Esophagus (tissue), 2 donors: ENCODE results near the gene CLDN10. TPM values are rescaled to one million over a fixed set of nuclear protein-coding genes. Genes with fewer than 3 reads are reported as not detected.

Source experiments
- H3K27ac ChIP-seq, 2 donors: one replicate each; pipeline ENCODE4 v1.5.1; 2013; ENCODE audit warnings: low read depth in 2 of 2, mild to moderate bottlenecking in 2 of 2, inconsistent platforms in 1 of 2, low read length in 1 of 2, moderate library complexity in 1 of 2
- H3K27me3 ChIP-seq, 2 donors: one replicate each; pipeline ENCODE4 v1.6.1; 2013; ENCODE audit warnings: low read length in 2 of 2, control low read depth in 1 of 2, mild to moderate bottlenecking in 1 of 2; ENCODE audit not compliant: insufficient read depth in 2 of 2, control insufficient read depth in 1 of 2
- H3K36me3 ChIP-seq, 2 donors: one replicate each; pipeline ENCODE4 v1.6.1; 2013; ENCODE audit warnings: low read length in 1 of 2; ENCODE audit not compliant: control insufficient read depth in 2 of 2, insufficient read depth in 2 of 2
- H3K4me1 ChIP-seq, 2 donors: one replicate each; pipeline ENCODE4 v1.6.1; 2013; ENCODE audit warnings: low read length in 1 of 2; ENCODE audit not compliant: control insufficient read depth in 2 of 2, insufficient read depth in 2 of 2
- H3K4me3 ChIP-seq, 2 donors: one replicate each; pipeline ENCODE4 v1.5.1; 2013; ENCODE audit warnings: low read length in 2 of 2, mild to moderate bottlenecking in 2 of 2, low read depth in 1 of 2, moderate library complexity in 1 of 2
- H3K9me3 ChIP-seq, 2 donors: one replicate each; pipeline ENCODE4 v1.6.1; 2013; ENCODE audit warnings: mild to moderate bottlenecking in 2 of 2, low read depth in 1 of 2, low read length in 1 of 2, moderate library complexity in 1 of 2; ENCODE audit not compliant: control insufficient read depth in 2 of 2, insufficient read depth in 1 of 2
- WGBS, 2 donors: extraction: QIAGEN DNeasy Blood & Tissue Kit; methylation state at CpG; one replicate each; pipeline ENCODE4 v1.1.7; 2013; 5-methylcytosine and 5-hydroxymethylcytosine counted together
- polyA plus RNA-seq, 2 donors: library from polyadenylated mRNA; stranded (reverse); fragments of 200-250 nt; gene quantifications; one replicate each; pipeline ENCODE4 v1.2.3, GENCODE V29; 2013
- donor health status: healthy with polysubstance abuse.
- donor health status: Bipolar disorder and iron deficiency.

CLDN10 gene
- polyA plus RNA-seq, 2 donors, result 2.5 to 3.9 TPM

DNA sequence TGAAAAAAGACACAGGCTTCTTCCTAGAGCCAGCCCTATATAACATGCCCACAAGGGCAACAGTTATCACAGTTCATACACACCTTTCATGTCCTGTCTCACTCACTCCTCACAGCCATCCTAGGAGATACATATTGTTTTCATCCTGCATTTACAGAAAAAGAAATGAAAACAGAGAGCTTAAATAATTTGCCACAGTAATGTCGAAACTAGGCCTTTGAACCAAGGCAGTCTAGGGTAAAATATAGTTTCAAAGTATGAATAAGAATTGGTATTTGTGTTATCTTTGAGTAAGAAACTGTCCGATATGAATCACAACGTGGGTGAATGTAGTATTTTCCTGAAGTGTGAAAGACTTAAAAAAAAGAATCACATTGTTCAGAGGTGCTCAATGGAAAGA lies 26.8 kb downstream of the CLDN10 start:
- Histone ChIP-seq H3K27me3 (no peaks in the 10 kb centered on the region), H3K27ac (no peak overlapping the region), H3K4me1 (no peaks in the 10 kb centered on the region), H3K4me3 (no peak overlapping the region), H3K36me3 (no peaks in the 10 kb centered on the region), H3K9me3 (no peaks in the 10 kb centered on the region)
- WGBS, 2 donors, result 77 to 80% methylated on average over 3 of the region's 3 CpGs

- H3K4me1 ChIP-seq, result no peaks in the 10 kb centered on the region
- no peaks in the 10 kb centered on the region for H3K27me3 ChIP-seq
- WGBS, 2 donors, result 81 to 90% methylated on average over 4 of the region's 4 CpGs
- no peak overlapping the region for H3K4me3 ChIP-seq
- no peak overlapping the region for H3K27ac ChIP-seq
- H3K36me3 ChIP-seq, result no peaks in the 10 kb centered on the region
- no peaks in the 10 kb centered on the region for H3K9me3 ChIP-seq
Measured at GRCh38 chr13:95585867-95586266, 33.3 kb downstream of the CLDN10 start.

GRCh38 chr13:95588134-95588533 lies 35.6 kb downstream of the CLDN10 start:
- 78 to 82% methylated on average over 3 of the region's 3 CpGs for WGBS, 2 donors
- H3K27ac ChIP-seq, result no peak overlapping the region
- H3K9me3 ChIP-seq, result no peaks in the 10 kb centered on the region
- no peaks in the 10 kb centered on the region for H3K4me1 ChIP-seq
- H3K36me3 ChIP-seq, result no peaks in the 10 kb centered on the region
- H3K4me3 ChIP-seq, result no peak overlapping the region
- no peaks in the 10 kb centered on the region for H3K27me3 ChIP-seq

- H3K4me1 ChIP-seq, result no peaks in the 10 kb centered on the region
- no peaks in the 10 kb centered on the region for H3K27me3 ChIP-seq
- H3K36me3 ChIP-seq, result no peaks in the 10 kb centered on the region
- no peak overlapping the region for H3K4me3 ChIP-seq
- 95 to 98% methylated on average over 2 of the region's 2 CpGs for WGBS, 2 donors
- no peak overlapping the region for H3K27ac ChIP-seq
- no peaks in the 10 kb centered on the region for H3K9me3 ChIP-seq
Measured at GRCh38 chr13:95588721-95589120, 36.2 kb downstream of the CLDN10 start.

- no peak overlapping the region for H3K27ac ChIP-seq
- no peaks in the 10 kb centered on the region for H3K4me1 ChIP-seq
- H3K36me3 ChIP-seq, result no peaks in the 10 kb centered on the region
- 53 to 60% methylated on average over 1 of the region's 1 CpG for WGBS, 2 donors
- no peaks in the 10 kb centered on the region for H3K27me3 ChIP-seq
- H3K9me3 ChIP-seq, result no peaks in the 10 kb centered on the region
- no peak overlapping the region for H3K4me3 ChIP-seq
Measured at GRCh38 chr13:95593462-95593861, 40.9 kb downstream of the CLDN10 start.

DNA sequence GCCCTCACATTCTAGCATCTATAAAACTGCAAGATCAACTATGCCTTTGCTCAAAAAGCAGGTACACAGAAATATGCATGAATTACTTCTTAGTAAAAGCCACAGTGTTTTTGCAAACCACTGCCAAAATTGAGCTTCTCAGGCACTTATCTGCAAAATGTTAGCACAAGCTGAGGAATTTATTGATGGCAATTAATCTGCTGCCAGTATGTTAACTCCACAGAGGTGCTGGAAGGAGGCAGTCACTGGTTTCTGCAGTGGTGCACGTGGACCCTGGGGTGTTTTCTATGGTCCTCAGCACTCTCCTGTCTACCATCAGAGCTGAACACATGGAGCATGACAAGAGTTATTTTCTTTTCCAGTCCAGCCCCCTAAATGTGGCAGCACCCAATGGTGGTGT lies 44.2 kb downstream of the CLDN10 start:
- Histone ChIP-seq H3K4me1 (no peaks in the 10 kb centered on the region), H3K27me3 (no peaks in the 10 kb centered on the region), H3K9me3 (no peaks in the 10 kb centered on the region), H3K36me3 (no peaks in the 10 kb centered on the region), H3K4me3 (no peak overlapping the region), H3K27ac (no peak overlapping the region)
- 50 to 95% methylated on average over 1 of the region's 1 CpG for WGBS, 2 donors

- H3K36me3 ChIP-seq, result no peaks in the 10 kb centered on the region
- 64 to 65% methylated on average over 2 of the region's 2 CpGs for WGBS, 2 donors
Measured at GRCh38 chr13:95601216-95601615, 48.7 kb downstream of the CLDN10 start.

DNA sequence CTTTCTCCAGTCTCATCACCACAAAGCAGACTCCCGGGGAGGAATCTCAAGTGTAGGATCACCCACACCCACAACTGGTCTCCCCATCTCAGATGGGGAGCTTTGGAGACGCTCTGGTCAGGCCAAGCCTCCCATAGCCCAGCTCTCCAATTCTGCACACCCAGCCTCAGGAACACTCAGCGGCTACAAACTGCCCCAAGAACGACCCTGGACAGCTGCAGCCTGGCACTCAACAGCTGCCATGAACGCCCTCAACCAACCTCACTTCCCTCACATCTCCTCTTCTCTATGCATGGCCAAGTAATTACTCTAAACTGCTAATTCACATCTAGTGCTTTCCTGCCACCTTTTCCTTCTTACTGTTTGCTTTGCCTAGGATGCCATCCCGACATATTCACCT lies 49.4 kb downstream of the CLDN10 start:
- Histone ChIP-seq H3K27ac (no peak overlapping the region), H3K9me3 (no peaks in the 10 kb centered on the region), H3K27me3 (no peaks in the 10 kb centered on the region), H3K36me3 (no peaks in the 10 kb centered on the region), H3K4me3 (no peak overlapping the region), H3K4me1 (peaks cover 4 to 5% of the 10 kb centered on the region in 2 donors)
- 92 to 94% methylated on average over 6 of the region's 6 CpGs for WGBS, 2 donors

More at GRCh38 chr13:95601216-95601615, 48.7 kb downstream of the CLDN10 start:
- no peaks in the 10 kb centered on the region for H3K27me3 ChIP-seq
- H3K4me3 ChIP-seq, result no peak overlapping the region
- no peak overlapping the region for H3K27ac ChIP-seq
- H3K9me3 ChIP-seq, result no peaks in the 10 kb centered on the region
- H3K4me1 ChIP-seq, result peaks cover 4 to 5% of the 10 kb centered on the region in 2 donors

GRCh38 chr13:95603887-95604555 lies 51.5 kb downstream of the CLDN10 start:
- 50 to 61% methylated on average over 12 of the region's 12 CpGs for WGBS, 2 donors
- no peak overlapping the region for H3K4me3 ChIP-seq
- peak overlapping the region in 1 of 2 donors; percentile 73 for H3K27ac ChIP-seq
- H3K27me3 ChIP-seq, result no peaks in the 10 kb centered on the region
- H3K9me3 ChIP-seq, result no peaks in the 10 kb centered on the region
- H3K4me1 ChIP-seq, result peaks cover 5 to 6% of the 10 kb centered on the region in 2 donors
- H3K36me3 ChIP-seq, result no peaks in the 10 kb centered on the region

DNA sequence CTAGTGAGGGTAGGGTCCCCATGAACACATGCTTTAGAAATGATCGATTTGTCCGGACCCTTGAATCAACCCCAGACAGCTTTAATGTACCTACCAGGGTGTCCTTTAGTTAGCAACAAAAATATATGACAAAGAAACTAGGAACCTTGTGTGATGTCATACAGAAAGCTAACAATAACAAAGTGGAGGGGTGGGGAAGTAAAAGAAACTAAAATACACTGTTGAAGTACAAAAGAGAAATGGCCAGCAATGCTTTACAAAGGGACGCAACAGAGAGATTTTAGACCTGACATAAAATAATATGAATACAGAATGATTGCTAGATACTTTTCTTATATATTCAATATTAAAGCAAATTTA lies 52.0 kb downstream of the CLDN10 start:
- peak overlapping the region in 1 of 2 donors; percentile 67 for H3K27ac ChIP-seq
- H3K27me3 ChIP-seq, result no peaks in the 10 kb centered on the region
- 71 to 86% methylated on average over 3 of the region's 3 CpGs for WGBS, 2 donors
- H3K9me3 ChIP-seq, result no peaks in the 10 kb centered on the region
- peaks cover 5 to 6% of the 10 kb centered on the region in 2 donors for H3K4me1 ChIP-seq
- no peak overlapping the region for H3K4me3 ChIP-seq
- H3K36me3 ChIP-seq, result no peaks in the 10 kb centered on the region
